Chondrocyte (in vitro differentiated cells): Measurements from ENCODE around the gene GNB3. TPM values are rescaled to one million over a fixed set of nuclear protein-coding genes. Genes with fewer than 3 reads are reported as not detected.
"Not testable (repeated sequence)": the region's sequence is repeated elsewhere in the genome, so short reads cannot be mapped to it uniquely, and the experiment has no call there.

ENCODE experiments used
- DNase-seq: peaks from one replicate; pipeline ENCODE4 v3.0.0; 2021; ENCODE audit warnings: mixed read lengths, low spot score
- H3K27ac Mint-ChIP-seq: one replicate; pipeline ENCODE4 v1.8.0; 2021; ENCODE audit warnings: mild to moderate bottlenecking, moderate library complexity, mixed read lengths; ENCODE audit not compliant: unreplicated experiment
- H3K27me3 Mint-ChIP-seq: 2 replicates; pipeline ENCODE4 v1.8.0; 2021; ENCODE audit warnings: low read depth, mixed read lengths
- H3K36me3 Mint-ChIP-seq: 2 replicates; pipeline ENCODE4 v1.8.0; 2021; ENCODE audit warnings: low read depth, mixed read lengths
- H3K4me1 Mint-ChIP-seq: 2 replicates; pipeline ENCODE4 v1.8.0; 2021; ENCODE audit warnings: low read depth, mild to moderate bottlenecking, mixed read lengths
- H3K4me3 Mint-ChIP-seq: one replicate; pipeline ENCODE4 v1.8.0; 2021; ENCODE audit warnings: mild to moderate bottlenecking, moderate library complexity, mixed read lengths; ENCODE audit not compliant: unreplicated experiment
- H3K9me3 Mint-ChIP-seq: 2 replicates; pipeline ENCODE4 v1.8.0; 2021; ENCODE audit warnings: low read depth, mixed read lengths
- total RNA-seq: library from RNA; stranded (reverse); gene quantifications from 3 replicates; pipeline ENCODE4 v1.2.1, GENCODE V29; 2021
- TF ChIP-seq, protein P1 (sequence below): fragments of 200-600 bp; sonication (generic); IDR thresholded peaks from 2 replicates; pipeline ENCODE4 v1.5.0; 2021; ENCODE audit warnings: antibody characterized with exemption, mild to moderate bottlenecking, moderate library complexity

The GNB3 gene
- total RNA-seq, 1 donor from 2014 or later, result 10.2 TPM

DNA sequence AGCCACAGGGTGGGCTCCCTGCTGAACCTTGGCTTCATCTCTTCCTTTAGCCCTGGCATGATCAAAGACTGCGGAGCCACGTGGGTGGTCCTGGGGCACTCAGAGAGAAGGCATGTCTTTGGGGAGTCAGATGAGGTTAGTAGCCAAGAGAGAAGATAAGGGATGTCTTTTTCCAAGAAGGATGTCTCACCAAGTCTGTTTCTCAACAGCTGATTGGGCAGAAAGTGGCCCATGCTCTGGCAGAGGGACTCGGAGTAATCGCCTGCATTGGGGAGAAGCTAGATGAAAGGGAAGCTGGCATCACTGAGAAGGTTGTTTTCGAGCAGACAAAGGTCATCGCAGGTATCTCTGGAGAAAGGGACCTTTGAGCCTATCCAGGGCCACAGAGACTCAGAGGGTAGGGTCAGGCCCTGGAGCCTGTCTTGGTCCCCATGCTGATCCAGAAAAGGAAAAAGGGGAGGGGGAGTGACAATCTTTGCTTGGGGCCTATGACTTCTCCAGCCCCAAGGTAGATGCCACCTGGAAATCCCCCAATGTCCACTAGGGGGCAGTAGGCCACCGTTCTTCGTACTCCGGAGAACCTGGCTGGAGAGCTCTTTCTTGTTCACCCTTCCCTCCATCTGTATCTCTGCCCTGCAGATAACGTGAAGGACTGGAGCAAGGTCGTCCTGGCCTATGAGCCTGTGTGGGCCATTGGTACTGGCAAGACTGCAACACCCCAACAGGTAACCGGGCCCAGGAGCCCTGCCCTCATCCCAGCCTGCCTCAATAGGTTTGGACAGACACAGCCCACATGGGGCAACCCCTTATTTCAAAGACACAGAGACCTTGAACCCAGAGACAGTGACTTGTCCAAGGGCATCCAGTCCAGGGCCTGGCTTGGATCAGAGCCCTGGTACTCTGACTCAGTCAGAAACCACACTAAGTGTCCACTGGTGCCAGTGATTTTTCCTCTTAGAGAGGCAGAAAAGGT lies 28.6 kb downstream of the GNB3 start:
- no peaks in the 10 kb centered on the region for H3K9me3 Mint-ChIP-seq
- H3K4me3 Mint-ChIP-seq, result peak overlapping the region; percentile 95
- H3K27ac Mint-ChIP-seq, result peak overlapping the region; percentile 88
- H3K27me3 Mint-ChIP-seq, result no peaks in the 10 kb centered on the region
- H3K4me1 Mint-ChIP-seq, result peaks cover 57% of the 10 kb centered on the region
- DNase-seq, result peak; percentile 37
- TF ChIP-seq, protein P1, sequence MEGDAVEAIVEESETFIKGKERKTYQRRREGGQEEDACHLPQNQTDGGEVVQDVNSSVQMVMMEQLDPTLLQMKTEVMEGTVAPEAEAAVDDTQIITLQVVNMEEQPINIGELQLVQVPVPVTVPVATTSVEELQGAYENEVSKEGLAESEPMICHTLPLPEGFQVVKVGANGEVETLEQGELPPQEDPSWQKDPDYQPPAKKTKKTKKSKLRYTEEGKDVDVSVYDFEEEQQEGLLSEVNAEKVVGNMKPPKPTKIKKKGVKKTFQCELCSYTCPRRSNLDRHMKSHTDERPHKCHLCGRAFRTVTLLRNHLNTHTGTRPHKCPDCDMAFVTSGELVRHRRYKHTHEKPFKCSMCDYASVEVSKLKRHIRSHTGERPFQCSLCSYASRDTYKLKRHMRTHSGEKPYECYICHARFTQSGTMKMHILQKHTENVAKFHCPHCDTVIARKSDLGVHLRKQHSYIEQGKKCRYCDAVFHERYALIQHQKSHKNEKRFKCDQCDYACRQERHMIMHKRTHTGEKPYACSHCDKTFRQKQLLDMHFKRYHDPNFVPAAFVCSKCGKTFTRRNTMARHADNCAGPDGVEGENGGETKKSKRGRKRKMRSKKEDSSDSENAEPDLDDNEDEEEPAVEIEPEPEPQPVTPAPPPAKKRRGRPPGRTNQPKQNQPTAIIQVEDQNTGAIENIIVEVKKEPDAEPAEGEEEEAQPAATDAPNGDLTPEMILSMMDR, result peak; percentile 93
- peaks cover 22% of the 10 kb centered on the region for H3K36me3 Mint-ChIP-seq

DNA sequence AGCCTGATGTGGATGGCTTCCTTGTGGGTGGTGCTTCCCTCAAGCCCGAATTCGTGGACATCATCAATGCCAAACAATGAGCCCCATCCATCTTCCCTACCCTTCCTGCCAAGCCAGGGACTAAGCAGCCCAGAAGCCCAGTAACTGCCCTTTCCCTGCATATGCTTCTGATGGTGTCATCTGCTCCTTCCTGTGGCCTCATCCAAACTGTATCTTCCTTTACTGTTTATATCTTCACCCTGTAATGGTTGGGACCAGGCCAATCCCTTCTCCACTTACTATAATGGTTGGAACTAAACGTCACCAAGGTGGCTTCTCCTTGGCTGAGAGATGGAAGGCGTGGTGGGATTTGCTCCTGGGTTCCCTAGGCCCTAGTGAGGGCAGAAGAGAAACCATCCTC lies 29.6 kb downstream of the GNB3 start:
- Mint-ChIP-seq H3K27ac (peak overlapping the region; percentile 41), H3K36me3 (peaks cover 15% of the 10 kb centered on the region), H3K4me1 (peaks cover 57% of the 10 kb centered on the region)
- H3K4me3 Mint-ChIP-seq, H3K27me3 Mint-ChIP-seq, H3K9me3 Mint-ChIP-seq, DNase-seq: not testable (repeated sequence)

DNA sequence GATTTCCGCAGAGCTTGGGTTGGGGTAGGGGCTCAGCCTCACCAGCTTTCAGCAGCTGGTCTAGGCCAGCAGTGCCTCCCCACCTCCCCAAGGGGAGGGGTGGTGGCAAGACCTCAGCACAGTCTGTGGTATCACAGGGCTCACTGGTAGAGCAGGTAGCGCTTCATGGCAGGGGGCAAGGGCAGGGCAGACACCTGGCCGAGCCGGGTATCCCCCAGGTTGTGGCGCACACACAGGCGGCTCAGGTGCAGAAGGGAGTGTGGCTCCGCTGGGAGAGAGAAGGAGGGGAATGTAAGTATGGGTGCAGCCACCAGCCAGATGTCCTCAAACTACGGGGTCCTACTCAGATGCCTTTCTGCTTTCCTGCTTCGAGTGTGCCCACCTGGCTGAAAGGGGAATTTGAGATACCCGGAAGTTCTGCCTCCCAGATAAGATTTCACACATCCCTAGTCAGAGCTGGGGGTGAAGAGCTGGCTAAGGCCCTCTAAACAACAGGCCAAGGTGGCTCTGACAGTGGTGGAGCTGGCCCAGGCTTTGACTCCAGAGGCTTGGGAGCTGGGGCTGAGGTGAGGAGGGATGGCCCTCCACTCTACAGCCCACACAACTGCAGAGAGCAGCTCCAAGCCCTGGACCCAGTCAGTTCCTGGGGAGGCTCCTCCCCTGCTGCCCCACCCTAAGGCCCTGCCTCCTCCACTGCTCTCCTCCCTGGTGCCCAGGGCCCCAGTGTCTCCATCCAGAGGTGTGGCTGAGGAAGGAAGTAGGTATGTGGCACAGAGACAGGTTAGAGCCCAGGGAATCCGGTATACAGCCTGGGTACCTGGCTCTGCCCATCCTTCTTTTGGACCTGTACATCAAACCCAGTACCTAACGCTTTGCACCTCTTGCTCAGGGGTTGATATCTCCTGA lies 30.6 kb downstream of the GNB3 start:
- DNase-seq, result peak; percentile 68
- TF ChIP-seq, protein P1, result no peak
- Mint-ChIP-seq H3K4me1 (peaks cover 57% of the 10 kb centered on the region), H3K27me3 (no peaks in the 10 kb centered on the region), H3K36me3 (peaks cover 11% of the 10 kb centered on the region), H3K9me3 (no peaks in the 10 kb centered on the region), H3K4me3 (peak overlapping the region; percentile 85), H3K27ac (peak overlapping the region; percentile 90)

DNA sequence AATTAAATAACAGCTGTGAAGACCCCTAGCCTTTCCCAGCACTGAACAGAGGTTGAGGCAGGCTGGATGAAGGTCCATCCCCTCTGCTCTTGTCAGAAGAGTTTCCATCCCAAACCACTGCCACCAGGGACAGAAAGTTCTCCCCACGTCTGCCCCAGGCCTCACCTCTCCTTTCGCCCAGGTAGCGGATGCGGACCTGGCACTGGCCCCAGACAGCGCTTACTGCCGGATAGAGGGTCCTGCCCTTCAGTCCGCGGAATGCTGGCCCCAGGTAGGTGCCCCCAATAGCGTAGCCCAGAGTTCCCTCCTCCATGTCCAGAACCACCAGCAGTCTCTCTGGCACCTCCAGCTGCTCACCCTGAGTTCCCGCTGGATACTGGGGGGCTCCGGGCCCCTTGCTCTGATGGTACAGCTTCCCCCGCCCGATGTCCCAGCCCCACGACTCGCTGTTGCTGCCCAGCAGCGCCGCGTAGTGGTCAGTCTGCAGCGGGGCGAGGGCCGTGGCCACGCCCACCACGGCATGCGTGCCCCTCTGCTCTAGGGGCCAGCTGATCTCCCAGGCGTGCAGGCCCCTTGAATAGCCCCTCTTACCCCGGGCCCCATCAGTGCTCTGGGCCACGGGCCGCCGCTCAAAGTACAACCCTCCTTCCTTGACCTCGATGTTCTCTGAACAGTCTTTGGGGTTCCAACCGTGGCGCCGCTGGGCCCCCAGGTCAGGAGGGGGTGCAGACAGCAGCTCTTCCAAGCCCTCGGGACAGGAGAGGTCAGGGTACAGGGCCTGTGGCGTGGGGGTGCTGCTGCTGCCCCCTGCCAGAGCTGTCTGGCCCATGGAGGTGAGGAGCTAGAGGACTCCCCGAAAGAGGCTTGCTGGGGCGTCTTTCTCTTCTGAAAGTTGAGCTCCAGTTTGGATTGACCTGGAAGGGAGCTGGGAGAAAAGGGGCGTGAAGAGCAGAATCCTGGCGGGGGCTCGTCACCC lies 31.6 kb downstream of the GNB3 start:
- peak; percentile 92 for DNase-seq
- H3K4me3 Mint-ChIP-seq, result peak overlapping the region; percentile 85
- H3K4me1 Mint-ChIP-seq, result peaks cover 49% of the 10 kb centered on the region
- H3K36me3 Mint-ChIP-seq, result peaks cover 15% of the 10 kb centered on the region
- H3K27ac Mint-ChIP-seq, result peak overlapping the region; percentile 90
- TF ChIP-seq, protein P1, result peak; percentile 98
- H3K9me3 Mint-ChIP-seq, result no peaks in the 10 kb centered on the region
- H3K27me3 Mint-ChIP-seq, result no peaks in the 10 kb centered on the region
